WI38 (cell line): ENCODE results near the gene CELSR1.

Source experiments
- H3K4me3 ChIP-seq: 2 replicates; pipeline ENCODE4 v1.5.1; 2011; ENCODE audit warnings: low read depth, mild to moderate bottlenecking, control low read depth, low read length
- TF ChIP-seq, protein P1 (sequence below): IDR thresholded peaks from 2 replicates; pipeline ENCODE4 v1.5.1; 2012; ENCODE audit warnings: low read depth, mild to moderate bottlenecking, control low read depth, low read length

CELSR1 gene

DNA sequence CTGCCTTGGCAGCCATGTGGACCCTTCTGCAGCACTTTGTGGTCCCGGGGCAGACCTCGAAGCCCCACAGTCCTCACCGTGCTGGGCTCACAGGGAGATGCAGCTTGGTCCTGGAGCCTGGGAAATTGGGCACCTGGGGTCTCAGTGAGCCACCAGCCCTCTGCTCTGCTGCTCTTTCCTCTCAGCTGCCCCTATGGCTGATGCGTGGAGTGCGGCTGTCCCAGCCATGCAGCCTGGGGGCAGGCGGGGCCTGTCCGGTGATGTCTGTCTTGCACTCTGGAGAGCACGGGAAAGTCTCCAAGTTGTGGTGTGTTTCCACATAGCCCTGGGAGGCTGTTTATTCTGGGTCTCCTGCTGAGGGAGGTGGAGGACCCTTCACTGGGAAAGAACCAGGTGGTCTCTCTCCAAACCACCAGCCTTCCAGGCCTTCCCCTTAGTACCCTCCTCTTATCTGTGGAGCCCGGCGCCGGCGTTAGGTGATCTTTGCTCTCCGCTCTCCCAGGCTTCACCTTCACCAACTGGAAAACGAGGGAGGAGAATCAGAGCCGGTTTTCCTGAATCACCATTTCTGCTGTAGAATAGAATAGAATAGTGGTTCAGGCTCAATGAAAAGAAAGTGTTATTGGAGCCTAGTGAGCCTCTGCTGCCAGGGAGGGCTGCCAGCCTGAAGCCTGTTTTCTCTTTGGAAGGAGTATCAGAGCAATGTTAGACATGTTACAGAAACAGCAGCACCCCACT, 41.6 kb upstream of the CELSR1 start:
- H3K4me3 ChIP-seq: no peak overlapping the region
- TF ChIP-seq, protein P1, sequence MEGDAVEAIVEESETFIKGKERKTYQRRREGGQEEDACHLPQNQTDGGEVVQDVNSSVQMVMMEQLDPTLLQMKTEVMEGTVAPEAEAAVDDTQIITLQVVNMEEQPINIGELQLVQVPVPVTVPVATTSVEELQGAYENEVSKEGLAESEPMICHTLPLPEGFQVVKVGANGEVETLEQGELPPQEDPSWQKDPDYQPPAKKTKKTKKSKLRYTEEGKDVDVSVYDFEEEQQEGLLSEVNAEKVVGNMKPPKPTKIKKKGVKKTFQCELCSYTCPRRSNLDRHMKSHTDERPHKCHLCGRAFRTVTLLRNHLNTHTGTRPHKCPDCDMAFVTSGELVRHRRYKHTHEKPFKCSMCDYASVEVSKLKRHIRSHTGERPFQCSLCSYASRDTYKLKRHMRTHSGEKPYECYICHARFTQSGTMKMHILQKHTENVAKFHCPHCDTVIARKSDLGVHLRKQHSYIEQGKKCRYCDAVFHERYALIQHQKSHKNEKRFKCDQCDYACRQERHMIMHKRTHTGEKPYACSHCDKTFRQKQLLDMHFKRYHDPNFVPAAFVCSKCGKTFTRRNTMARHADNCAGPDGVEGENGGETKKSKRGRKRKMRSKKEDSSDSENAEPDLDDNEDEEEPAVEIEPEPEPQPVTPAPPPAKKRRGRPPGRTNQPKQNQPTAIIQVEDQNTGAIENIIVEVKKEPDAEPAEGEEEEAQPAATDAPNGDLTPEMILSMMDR: no peak

- H3K4me3 ChIP-seq: peak overlapping the region; percentile 61; the same call in 1 of the 2 replicates
- TF ChIP-seq, protein P1: no peak
Observed at GRCh38 chr22:46578251-46578823, 40.9 kb upstream of the CELSR1 start.

- TF ChIP-seq, protein P1: no peak
Observed at GRCh38 chr22:46577368-46578249, 40.2 kb upstream of the CELSR1 start.

GRCh38 chr22:46576556-46577367, 39.3 kb upstream of the CELSR1 start:
- peak overlapping the region; percentile 61 for H3K4me3 ChIP-seq

More at GRCh38 chr22:46577368-46578249, 40.2 kb upstream of the CELSR1 start:
- peak overlapping the region; percentile 61 for H3K4me3 ChIP-seq

GRCh38 chr22:46575911-46576555, 38.6 kb upstream of the CELSR1 start:
- no peak overlapping the region; the same call in 1 of the 2 replicates for H3K4me3 ChIP-seq
- TF ChIP-seq, protein P1: no peak

More at GRCh38 chr22:46576556-46577367, 39.3 kb upstream of the CELSR1 start:
- TF ChIP-seq, protein P1: no peak

- H3K4me3 ChIP-seq: no peak overlapping the region
- TF ChIP-seq, protein P1: no peak
Observed at GRCh38 chr22:46574993-46575910, 37.8 kb upstream of the CELSR1 start.
